Left colon (tissue), 2 donors: ENCODE results near the gene GAS2. TPM values are rescaled to one million over a fixed set of nuclear protein-coding genes. Genes with fewer than 3 reads are reported as not detected.

ENCODE experiments used
- ATAC-seq: fragments of 200-7000 bp; cut with Tn5 transposase; one replicate; pipeline ENCODE4 v1.9.1; 2020; ENCODE audit warnings: mild to moderate bottlenecking, moderate library complexity
- DNase-seq, 2 donors: peaks; one replicate each; pipeline ENCODE4 v3.0.0-alpha.2; 2020
- intact Hi-C, 2 donors: fragments of 100-400 bp; cut with DNase I in 1 of 2; cut with micrococcal nuclease in 1 of 2; formaldehyde crosslinking; loops; one replicate each; pipeline versions ENCODE4 v1.11.2 to v1.14.0; 2022; cut with DNase I, micrococcal nuclease
- total RNA-seq, 2 donors: library from RNA; stranded (reverse); fragmentation: NEBNext Ultra II Directional; extraction: Animal tissue kit (Norgen Biotek cat#: 25700); gene quantifications; one replicate each; pipeline ENCODE4 v1.2.1, GENCODE V29; 2021
- donor health status: DM: no; HTN: no; CAD: no.
- donor health status: DM: yes; HTN: yes; CAD: no.

GAS2 gene
- total RNA-seq, 2 donors from 2014 or later, result 1.6 to 2.5 TPM

DNA sequence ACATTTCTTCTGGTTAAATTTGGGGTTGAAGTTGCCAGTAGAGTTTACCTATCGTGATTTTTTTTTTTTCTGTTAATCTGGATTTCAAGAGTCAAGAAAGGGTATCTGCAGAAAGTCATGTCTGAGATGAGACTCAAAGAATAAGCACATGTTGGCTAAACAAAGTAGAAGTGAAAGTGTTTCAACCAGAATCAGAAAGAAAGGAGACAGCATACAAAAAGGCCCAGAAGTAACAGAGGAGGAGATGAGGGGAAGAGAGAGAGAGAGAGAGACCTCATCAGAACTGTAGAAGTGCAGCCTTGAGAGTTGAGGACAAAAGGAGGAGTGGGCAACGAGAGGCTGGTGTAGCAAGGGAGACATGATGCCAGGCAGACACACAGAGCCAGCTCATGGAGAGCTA is 108.3 kb downstream of the GAS2 start:
- DNase-seq (no peak), ATAC-seq (no peak)
- intact Hi-C loops, result no loop called here

DNA sequence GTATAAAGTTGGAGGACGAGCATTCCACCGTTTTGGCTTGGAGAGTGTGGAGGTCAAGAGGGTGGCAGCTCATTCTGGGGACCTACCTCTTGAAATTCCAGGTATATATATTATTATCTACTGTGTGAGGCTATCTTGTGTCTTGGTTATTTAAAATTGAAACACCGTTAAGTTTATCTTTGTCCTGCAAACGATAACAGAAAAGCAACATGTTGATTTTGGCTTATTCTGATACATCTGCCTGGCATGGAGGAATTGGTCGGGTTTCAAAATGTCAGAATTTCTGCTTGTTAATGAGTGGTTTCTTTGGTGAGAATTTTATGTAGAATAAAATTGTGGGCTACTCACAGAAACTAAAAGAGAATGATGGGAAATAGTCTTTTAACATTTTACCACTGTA is 108.8 kb downstream of the GAS2 start:
- ATAC-seq (no peak), DNase-seq (no peak)
- intact Hi-C loops, result no loop called here

DNA sequence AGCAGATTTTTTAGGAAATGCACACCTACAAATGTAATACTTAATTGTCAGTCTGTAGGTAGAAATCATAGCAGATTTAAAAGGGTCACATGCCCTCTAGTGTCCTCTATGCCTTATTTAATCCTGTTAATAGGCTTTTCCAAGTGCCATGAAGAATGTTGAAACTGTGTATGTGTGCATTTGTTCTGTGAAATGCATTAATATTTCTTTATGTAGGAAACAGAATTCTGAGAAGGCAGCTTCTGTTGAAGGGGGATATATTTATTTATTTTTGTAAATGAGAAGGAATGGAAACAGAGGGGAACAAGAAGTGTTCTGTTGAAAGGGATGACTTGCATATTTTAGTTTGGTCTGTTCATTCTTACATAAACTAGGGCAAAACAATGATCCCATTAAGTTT is 112.2 kb downstream of the GAS2 start:
- intact Hi-C loops, result no loop called here
- DNase-seq (no peak), ATAC-seq (no peak)

DNA sequence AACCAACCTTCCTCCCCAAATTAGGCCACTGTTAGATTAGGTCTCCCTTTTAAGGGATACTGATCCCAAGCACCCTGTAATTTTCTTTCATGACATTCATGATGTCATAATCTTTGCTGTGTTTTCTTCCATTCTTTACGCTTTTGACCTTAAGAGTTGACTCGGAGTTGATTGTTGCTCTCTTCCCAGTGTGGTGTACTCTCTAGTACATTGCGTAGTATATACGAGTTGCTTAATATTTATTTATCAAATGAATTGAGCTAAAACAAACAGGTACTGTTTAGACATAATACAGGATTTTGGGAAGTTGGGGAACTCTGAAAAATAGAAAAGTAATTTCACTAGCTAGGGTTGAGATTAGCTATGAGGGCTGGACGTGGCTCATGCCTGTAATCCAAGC is 113.4 kb downstream of the GAS2 start:
- no peak for ATAC-seq
- intact Hi-C loops, result no loop called here

DNA sequence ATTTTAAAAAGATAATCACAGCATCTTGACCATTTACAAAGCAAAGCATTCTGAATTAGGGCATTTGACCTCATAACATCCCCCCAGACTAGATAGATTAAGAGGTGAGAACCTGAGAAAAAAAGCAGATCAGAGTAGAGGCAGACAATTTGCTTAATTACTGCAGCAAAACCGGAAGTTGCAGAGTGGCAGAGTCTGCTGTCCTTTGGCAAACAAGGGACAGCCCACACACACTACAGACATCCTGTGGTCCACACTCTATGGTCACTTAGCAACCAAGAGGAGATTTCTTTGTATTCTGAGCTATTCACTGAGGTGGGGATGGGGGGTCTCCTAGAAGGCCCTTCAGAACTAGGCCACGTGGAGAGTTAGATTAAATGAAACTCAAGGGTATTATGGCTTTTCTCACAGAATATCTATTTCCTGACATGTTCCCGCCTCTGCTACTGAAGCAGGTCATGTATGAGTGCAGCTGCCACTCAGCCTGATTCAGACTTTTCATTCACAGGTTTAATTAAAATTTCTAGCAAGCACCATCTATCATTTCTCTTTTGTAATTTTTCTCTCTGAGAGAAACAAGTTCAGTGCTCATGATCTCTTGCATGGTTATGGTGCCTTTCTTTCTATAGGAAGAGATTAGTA is 114.7 kb downstream of the GAS2 start:
- DNase-seq (no peak), ATAC-seq (no peak)
- intact Hi-C loops, result no loop called here

More for the DNA sequence above, 113.4 kb downstream of the GAS2 start:
- DNase-seq, result no peak

DNA sequence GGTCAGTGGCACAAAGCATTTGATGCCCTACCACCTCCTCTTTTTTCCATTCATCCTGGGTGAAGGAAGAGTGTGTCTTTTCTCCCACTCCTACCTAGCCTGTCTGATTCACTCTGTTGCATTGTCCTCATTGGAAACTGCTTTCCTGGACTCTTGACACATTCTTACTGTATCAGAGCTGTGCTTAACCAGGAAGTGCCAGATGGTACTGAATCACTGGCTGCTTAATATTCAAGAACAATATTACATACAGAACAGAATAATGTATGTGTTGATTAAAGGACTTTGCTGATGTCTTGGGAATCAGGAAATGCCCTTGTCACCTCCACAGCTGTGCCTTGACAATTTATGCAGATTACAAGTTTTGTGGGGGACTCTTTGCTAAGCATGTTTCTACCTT is 118.8 kb downstream of the GAS2 start:
- ATAC-seq, result no peak
- intact Hi-C loops, result loop anchor here in 1 of 2 donors (5.0 kb wide), 1 partner anchor 453 kb away; no protein-coding TSS in a partner anchor

DNA sequence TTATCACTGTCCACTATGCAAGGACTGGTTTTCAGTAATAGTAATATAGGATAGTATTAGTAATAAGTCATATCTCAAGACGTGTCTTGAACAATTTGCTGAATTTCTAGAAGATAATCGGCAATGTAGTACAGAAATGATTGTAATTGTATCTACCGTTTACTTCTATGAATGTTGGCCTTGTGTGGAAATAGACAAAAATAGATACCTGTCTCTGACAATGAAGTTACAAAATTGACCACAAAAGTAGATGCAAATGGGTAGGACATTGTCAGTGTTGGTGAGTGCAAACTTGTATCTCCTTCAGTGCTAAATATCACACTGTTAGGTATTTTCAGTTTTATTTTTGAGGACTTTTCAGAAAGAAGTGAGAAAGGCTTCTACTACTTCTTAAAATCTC is 120.1 kb downstream of the GAS2 start:
- intact Hi-C loops, result loop anchor here in 1 of 2 donors (5.0 kb wide), 1 partner anchor 454 kb away; no protein-coding TSS in a partner anchor
- DNase-seq, result no peak
- no peak for ATAC-seq

More for the DNA sequence above, 118.8 kb downstream of the GAS2 start:
- DNase-seq, result no peak

DNA sequence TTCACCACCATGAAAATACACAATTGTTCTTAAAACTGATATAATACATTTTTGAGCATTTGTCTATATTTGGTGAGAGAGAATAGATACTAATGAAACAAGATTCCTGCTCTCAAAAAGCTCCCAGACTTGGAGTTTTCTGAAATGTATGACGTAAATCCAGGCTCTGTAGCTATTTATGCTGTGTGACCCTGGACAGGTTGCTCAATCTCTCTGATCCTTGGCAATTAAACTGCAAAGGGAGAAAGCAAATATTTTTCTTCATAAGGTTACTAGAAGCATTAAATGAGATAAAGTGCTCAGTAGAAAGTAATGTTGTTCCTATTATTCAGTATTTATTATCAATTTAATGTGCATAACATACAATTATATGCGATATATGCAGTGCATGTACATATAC is 120.6 kb downstream of the GAS2 start:
- no peak for ATAC-seq
- no peak for DNase-seq
- intact Hi-C loops, result loop anchor here in 1 of 2 donors (5.0 kb wide), 1 partner anchor 455 kb away; no protein-coding TSS in a partner anchor

DNA sequence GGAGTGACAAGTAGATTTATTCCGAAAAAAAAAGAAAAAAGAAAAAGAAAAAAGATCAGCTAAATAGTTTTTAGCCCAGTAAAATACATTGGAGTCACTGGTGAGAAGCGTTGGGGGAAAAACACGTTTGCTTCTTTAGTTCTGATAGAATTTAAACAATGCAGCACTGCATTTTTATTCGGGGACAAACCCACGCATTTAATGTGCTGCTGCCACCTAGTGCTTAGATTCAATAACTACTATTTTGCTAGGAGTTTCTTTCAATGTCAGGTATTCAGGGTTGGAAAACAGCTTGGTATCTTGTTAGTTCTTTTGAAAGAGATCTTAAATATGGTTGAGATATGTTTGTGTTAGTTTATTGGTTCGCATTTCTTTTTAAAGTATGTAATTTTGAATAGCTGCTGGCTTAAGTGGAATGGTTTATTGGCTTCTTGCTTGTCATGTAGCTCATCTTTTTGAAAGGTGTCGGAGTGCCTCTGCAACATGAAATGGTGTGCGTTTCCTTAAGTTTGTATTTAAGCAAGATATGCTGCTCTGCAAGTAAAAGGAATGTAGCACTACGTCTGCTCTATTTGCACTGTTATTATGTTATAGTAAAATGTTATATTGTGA is 121.2 kb downstream of the GAS2 start:
- no peak for DNase-seq
- ATAC-seq, result peak; percentile 53
- intact Hi-C loops, result loop anchor here in 1 of 2 donors (5.0 kb wide), 1 partner anchor 455 kb away; no protein-coding TSS in a partner anchor

DNA sequence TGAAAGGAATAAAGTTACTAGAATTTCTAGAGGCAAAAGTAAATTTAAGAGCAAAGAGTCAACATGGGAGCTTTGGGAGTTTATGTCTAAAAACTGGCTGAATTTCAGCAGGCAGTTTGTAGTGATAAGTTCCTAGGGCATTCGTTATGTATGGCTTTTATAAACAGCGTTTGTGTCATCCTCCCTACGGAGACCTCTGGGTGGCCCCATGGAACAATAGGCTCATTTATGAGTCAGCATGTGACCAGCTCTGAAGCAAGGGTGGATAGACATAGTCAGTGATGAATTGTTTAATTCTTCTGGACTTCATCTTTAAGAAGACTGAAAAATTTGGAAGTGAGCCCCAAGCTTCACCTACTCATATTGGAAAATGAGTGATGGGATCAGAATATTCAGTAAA is 126.1 kb downstream of the GAS2 start:
- intact Hi-C loops, result no loop called here
- DNase-seq (no peak), ATAC-seq (peak; percentile 44)

DNA sequence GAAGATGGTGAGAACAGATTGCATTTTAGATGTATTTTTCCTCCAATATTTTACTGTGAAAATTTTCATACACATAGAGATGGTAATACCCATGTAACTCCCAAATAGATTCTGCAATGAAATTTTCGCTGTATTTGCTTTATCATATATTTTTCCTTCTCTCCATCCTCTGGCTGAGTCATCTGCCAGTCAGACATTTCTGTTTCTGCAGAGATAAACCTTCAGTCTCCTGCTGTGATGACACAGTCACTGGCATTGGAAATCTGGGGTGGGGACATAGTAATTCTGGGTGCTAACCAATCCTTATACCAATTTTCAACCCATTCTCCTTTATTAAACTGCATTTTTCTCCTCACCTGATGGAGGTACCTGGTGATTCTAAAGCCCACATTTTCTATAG is 129.5 kb downstream of the GAS2 start:
- intact Hi-C loops, result no loop called here
- ATAC-seq, result no peak

DNA sequence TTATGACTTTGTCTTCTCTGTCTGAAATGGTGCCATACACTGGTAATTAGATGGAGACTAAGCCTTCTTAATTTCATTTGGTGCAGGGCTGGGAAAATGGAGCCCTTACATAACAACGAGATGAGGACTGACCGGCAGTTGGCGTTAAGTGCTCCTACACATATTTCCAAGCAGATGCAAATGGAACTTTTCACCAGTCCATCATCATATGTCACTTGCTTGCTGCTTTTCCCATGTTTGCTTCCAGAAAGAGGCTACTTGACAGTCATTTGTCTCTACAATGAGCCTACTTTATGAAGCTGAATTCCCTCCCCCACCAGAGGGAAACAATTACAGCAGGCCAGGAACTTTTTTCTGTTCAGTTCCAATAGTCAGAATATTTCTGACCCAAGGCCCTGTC is 130.6 kb downstream of the GAS2 start:
- intact Hi-C loops, result no loop called here
- DNase-seq (no peak), ATAC-seq (no peak)

More for the DNA sequence above, 129.5 kb downstream of the GAS2 start:
- DNase-seq, result no peak

DNA sequence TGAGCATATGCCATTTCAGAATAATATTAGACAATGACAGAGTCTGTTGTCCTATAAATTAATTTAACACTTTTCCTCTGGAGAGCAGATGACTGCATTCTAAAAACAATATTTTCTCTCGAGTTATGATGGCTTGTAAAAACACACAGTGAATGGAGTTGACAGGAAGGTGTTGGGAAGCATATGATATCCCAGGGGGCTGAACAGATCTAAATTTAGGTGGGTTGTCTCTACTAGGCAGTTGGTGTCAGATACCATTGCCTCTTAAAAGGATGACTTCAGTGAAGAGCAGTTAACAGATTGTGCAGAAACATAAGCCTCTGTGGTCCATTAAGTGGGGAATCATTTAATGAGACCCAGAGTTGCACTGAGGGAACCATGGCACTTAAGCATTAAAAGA is 132.5 kb downstream of the GAS2 start:
- ATAC-seq (no peak), DNase-seq (no peak)
- intact Hi-C loops, result no loop called here

DNA sequence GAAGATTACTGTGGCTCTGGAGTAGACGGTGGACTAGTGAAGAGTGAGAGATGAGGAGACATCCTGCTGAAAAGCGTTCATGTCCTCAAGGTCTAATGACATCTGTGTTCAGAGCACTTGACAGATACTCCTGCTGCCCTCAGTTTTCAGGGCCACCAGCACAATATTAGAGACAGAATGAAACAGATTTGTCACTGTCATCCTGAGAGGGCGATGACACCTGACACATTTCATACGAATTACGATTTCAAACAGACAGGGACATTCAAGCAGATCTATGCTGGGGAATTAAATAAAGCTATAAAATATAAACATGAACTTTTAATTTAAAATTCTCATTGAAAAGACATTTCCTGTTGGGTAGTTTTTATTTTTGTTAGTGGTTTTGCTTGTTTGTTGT is 134.1 kb downstream of the GAS2 start:
- no peak for DNase-seq
- ATAC-seq, result no peak
- intact Hi-C loops, result no loop called here

DNA sequence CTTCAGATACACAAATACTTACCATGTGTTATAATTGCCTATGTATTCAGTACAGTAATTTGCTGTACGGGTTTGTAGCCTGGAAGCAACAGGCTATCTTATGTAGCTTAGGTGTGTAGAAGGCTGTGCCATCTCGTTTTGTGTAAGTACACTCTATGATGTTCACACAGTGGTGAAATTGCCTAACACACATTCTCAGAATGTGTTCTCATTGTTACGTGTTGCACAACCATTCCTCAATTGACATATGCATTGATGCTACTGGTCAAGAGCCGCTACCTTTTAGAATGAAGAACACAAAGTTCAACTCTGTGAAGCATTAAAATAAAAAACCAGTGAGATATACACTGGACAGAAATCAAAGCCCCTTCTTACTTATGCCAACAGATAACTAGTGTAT is 136.4 kb downstream of the GAS2 start:
- no peak for ATAC-seq
- intact Hi-C loops, result no loop called here
- no peak for DNase-seq

DNA sequence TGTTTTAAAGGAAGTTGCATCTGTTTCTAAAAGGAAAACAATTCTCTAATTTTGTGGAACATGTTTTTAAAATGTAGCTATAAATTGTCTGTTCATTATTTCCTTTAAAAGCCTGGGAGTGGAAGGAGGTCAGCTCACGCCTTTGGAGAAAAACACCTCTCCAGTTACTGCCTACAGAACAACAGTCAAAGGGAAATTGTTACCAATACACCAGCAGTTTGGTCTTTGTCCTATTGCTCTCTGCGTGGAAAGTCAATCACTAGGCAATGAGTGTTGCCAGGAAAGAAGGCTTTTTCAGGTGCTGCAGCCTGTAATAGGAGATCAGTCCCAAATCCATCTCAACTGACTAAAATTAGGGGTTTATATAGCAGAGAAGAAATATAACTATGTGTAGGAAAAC is 141.0 kb downstream of the GAS2 start:
- ATAC-seq, result no peak
- no peak for DNase-seq
- intact Hi-C loops, result no loop called here

DNA sequence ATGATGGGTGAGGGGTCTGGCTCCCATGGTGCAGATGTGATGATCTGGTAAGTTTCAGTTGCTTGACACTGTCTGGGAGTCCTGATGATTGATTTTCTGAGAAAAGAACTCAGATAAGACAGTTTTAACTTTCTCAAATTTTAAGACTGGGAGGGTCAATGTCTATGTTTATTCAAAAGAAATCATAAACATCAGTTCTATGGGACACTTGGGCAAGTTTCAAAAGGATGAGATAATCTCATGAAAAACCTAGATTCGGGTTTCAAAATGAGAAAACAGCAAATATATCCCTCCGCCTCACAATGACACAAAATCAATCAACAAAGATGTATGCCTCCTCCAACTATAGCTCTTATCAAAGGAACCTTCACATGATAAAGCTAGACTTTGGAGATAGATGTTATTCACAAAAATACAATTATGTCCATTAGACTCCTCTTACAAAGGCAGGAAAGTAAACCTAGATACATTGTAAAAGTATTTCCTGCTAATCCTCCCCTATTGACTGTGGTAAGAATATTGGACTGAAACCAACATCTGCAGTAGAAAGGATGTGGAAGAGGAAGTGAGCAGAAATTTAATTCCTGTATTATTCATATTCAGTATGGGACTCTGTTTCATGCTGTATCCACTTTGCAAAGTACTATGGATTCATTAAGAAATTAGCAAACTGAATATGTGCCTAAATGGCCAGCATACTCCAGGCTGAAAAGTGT is 141.6 kb downstream of the GAS2 start:
- intact Hi-C loops, result no loop called here
- no peak for DNase-seq
- ATAC-seq, result peak; percentile 54

DNA sequence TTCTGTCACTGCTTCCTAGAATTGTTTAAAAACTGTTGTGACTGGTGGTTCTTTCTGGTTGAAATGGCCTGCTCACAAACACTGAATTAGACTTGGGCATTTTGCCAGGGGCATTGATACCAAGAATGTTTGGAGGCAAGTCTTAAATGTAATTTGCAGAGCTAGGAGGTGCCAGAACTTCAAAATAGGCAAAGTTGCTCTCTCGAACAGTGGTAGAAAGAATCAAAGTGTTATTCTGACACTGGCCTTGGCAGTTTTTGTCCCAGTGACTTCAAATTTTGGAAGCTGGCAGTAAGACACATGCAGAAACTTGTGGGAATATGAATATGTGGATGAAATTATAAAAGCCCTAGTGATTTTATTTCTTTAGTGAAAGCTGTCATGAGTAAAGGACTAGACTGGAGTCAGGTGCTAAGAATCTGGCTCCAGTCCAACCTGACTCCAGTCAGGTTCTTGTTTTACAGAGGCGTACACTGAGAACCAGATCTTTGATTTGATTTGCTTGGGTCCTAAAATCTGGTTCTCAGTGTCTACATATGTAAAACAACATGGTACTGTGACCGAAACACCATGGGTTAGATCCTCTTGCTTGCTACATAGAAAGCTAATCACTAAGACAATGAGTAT is 142.3 kb downstream of the GAS2 start:
- intact Hi-C loops, result no loop called here
- no peak for ATAC-seq
- DNase-seq, result no peak

DNA sequence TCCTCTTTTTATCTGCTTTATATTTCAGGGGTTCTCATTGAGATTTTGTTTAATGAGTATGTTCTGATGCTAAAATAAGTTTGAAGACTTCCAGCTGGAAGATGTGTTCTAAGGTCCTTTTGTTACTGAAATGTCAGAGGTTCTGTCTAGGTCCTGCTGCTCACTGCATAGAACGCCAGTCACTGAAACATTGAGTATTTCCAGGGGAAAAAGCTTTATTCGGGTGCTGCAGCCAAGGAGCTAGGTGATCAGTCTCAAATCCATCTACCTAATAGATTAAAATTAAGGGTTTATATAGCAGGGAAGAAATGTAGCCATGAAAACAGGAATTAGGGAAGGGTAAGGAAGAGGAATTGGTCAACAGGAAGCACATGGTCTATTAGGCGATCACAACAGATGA is 143.5 kb downstream of the GAS2 start:
- intact Hi-C loops, result no loop called here
- ATAC-seq, result no peak
- no peak for DNase-seq

DNA sequence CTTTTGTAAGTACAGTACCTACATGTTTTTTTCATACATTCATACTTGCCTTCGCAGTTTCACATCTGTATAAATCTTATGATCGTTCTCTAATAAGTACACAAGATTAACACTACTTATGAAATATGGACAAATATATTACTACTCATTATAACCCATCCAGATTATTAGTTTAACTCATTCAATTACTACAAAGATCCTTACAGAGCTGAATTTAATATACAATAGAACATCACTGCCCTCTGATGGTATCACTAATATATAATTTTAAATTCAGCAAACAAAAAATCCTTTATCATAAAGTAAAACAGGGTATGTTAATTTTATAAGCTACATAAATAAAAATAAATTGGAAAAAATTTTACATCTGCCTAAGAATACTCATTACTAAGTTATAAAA is 155.8 kb downstream of the GAS2 start:
- no peak for ATAC-seq
- intact Hi-C loops, result no loop called here
- no peak for DNase-seq
